ENCODE measurements around the gene CBX1. TPM values are rescaled to one million over a fixed set of nuclear protein-coding genes. Genes with fewer than 3 reads are reported as not detected.
A peak's percentile ranks its signal among the peaks of the same experiment; 100 is the strongest.

The CBX1 gene
- total and polyA plus RNA-seq, 7 donors: 26.8 to 37.4 (median 32.8) TPM

DNA sequence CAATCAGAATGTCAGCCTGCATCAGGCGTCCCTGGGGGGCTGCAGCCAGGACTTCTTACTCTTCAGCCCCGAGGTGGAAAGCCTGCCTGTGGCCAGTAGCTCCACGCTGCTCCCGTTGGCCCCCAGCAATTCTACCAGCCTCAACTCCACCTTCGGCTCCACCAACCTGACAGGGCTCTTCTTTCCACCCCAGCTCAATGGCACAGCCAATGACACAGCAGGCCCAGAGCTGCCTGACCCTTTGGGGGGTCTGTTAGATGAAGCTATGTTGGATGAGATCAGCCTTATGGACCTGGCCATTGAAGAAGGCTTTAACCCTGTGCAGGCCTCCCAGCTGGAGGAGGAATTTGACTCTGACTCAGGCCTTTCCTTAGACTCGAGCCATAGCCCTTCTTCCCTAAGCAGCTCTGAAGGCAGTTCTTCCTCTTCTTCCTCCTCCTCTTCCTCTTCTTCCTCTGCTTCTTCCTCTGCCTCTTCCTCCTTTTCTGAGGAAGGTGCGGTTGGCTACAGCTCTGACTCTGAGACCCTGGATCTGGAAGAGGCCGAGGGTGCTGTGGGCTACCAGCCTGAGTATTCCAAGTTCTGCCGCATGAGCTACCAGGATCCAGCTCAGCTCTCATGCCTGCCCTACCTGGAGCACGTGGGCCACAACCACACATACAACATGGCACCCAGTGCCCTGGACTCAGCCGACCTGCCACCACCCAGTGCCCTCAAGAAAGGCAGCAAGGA is 42.7 kb downstream of the CBX1 start:
- no peak for DNase-seq
- H3K27ac ChIP-seq: no peak overlapping the region

DNA sequence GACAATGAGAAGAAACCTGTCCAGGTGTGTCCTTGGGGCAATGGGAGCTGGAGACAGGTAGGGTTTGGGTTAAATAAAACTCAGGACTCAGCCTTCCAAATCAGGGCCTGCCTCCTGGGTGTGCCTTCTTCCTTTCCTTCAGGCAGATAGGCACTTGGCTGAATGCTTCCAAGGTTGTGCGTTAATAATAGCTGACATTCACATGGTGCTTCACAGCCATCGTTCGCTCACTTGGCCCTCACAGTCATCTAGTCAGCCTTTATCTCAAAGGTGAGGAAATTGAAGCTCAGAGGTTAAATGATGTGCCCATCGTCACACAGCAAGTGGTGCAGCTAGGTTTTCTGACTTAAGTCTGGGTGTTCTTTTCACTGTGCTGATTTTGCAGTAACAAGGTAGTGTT is 43.7 kb downstream of the CBX1 start:
- WGBS, 2 donors: 90% methylated on average over 4 of the region's 4 CpGs
- no peak overlapping the region for H3K4me3 ChIP-seq
- intact Hi-C loops (cut with DNase I): no loop called here
- no peak for TF ChIP-seq POLR2AphosphoS5 (IDR thresholded peaks at IDR 0.05)
- no peak overlapping the region for H3K27ac ChIP-seq
- peaks cover 0 to 37% (median 33%) of the 10 kb centered on the region in 4 donors for H3K4me1 ChIP-seq
- peaks cover 28 to 68% (median 63%) of the 10 kb centered on the region in 4 donors for H3K36me3 ChIP-seq
- no peaks in the 10 kb centered on the region for H3K27me3 ChIP-seq
- no peak for DNase-seq
- no peaks in the 10 kb centered on the region for H3K9me3 ChIP-seq

More for the DNA sequence above, 42.7 kb downstream of the CBX1 start:
- TF ChIP-seq POLR2A (IDR thresholded peaks at IDR 0.05): no peak
- no peak for TF ChIP-seq EP300 (IDR thresholded peaks at IDR 0.05)
- TF ChIP-seq, protein P1, sequence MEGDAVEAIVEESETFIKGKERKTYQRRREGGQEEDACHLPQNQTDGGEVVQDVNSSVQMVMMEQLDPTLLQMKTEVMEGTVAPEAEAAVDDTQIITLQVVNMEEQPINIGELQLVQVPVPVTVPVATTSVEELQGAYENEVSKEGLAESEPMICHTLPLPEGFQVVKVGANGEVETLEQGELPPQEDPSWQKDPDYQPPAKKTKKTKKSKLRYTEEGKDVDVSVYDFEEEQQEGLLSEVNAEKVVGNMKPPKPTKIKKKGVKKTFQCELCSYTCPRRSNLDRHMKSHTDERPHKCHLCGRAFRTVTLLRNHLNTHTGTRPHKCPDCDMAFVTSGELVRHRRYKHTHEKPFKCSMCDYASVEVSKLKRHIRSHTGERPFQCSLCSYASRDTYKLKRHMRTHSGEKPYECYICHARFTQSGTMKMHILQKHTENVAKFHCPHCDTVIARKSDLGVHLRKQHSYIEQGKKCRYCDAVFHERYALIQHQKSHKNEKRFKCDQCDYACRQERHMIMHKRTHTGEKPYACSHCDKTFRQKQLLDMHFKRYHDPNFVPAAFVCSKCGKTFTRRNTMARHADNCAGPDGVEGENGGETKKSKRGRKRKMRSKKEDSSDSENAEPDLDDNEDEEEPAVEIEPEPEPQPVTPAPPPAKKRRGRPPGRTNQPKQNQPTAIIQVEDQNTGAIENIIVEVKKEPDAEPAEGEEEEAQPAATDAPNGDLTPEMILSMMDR (IDR thresholded peaks at IDR 0.05): no peak
- TF ChIP-seq POLR2AphosphoS5 (IDR thresholded peaks at IDR 0.05): no peak
- WGBS, 2 donors: 84 to 91% methylated on average over 11 of the region's 11 CpGs
- Histone ChIP-seq H3K27me3 (no peaks in the 10 kb centered on the region), H3K9me3 (no peaks in the 10 kb centered on the region), H3K36me3 (peaks cover 32 to 78% (median 63%) of the 10 kb centered on the region in 4 donors), H3K4me3 (no peak overlapping the region), H3K4me1 (peaks cover 0 to 28% (median 24%) of the 10 kb centered on the region in 4 donors)
- intact Hi-C loops (cut with DNase I): no loop called here

DNA sequence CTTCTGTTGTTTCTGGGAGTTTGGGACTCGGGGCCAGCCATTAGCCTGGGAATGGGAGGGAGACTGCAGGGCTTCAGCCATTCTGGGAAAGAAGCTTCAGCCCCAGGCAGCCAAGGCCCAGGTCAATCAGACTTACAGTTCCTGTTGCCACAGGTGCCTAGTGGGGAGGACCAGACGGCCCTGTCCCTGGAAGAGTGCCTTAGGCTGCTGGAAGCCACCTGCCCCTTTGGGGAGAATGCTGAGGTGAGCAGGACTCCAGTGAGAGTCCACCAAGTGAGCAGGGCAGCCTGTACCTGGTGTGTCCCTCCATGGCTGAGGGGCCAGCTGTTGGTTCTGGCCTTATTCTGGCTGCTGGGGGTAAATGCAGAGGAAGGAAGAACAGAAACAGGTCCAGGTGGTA is 44.4 kb downstream of the CBX1 start:
- 75 to 90% methylated on average over 2 of the region's 2 CpGs for WGBS, 2 donors
- Histone ChIP-seq H3K9me3 (no peaks in the 10 kb centered on the region), H3K4me3 (no peak overlapping the region), H3K36me3 (peaks cover 27 to 61% (median 57%) of the 10 kb centered on the region in 4 donors), H3K27ac (no peak overlapping the region), H3K4me1 (peaks cover 0 to 45% (median 41%) of the 10 kb centered on the region in 4 donors), H3K27me3 (no peaks in the 10 kb centered on the region)
- TF ChIP-seq POLR2A (IDR thresholded peaks at IDR 0.05): no peak
- TF ChIP-seq POLR2AphosphoS5 (IDR thresholded peaks at IDR 0.05): no peak
- TF ChIP-seq, protein P1 (IDR thresholded peaks at IDR 0.05): no peak
- no peak for TF ChIP-seq EP300 (IDR thresholded peaks at IDR 0.05)
- intact Hi-C loops (cut with DNase I): no loop called here
- DNase-seq: no peak

DNA sequence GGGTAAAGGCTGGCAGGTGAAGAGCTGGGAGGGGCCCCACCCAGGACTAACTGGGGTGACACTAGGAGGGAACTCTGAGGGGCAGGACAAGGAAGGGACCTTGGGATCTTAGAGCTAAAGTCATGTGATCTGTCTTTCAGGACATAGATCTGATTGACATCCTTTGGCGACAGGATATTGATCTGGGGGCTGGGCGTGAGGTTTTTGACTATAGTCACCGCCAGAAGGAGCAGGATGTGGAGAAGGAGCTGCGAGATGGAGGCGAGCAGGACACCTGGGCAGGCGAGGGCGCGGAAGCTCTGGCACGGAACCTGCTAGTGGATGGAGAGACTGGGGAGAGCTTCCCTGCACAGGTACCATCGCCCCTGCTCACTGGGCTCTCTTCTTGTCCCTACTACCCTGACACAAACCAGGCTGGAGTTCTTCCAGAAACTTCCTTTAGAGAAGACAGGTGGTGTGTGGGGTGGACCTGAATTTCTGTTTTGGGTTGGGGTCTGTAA is 45.0 kb downstream of the CBX1 start:
- Histone ChIP-seq H3K27ac (peak overlapping the region in 2 of 4 donors; percentile 10 to 96), H3K4me1 (peaks cover 0 to 50% (median 46%) of the 10 kb centered on the region in 4 donors), H3K9me3 (no peaks in the 10 kb centered on the region), H3K27me3 (no peaks in the 10 kb centered on the region), H3K4me3 (no peak overlapping the region), H3K36me3 (peaks cover 26 to 61% (median 53%) of the 10 kb centered on the region in 4 donors)
- intact Hi-C loops (cut with DNase I): no loop called here
- TF ChIP-seq, protein P1 (IDR thresholded peaks at IDR 0.05): no peak
- TF ChIP-seq POLR2AphosphoS5 (IDR thresholded peaks at IDR 0.05) (no peak), POLR2A (IDR thresholded peaks at IDR 0.05) (no peak), EP300 (IDR thresholded peaks at IDR 0.05) (no peak)
- 90 to 94% methylated on average over 10 of the region's 10 CpGs for WGBS, 2 donors
- DNase-seq: no peak

DNA sequence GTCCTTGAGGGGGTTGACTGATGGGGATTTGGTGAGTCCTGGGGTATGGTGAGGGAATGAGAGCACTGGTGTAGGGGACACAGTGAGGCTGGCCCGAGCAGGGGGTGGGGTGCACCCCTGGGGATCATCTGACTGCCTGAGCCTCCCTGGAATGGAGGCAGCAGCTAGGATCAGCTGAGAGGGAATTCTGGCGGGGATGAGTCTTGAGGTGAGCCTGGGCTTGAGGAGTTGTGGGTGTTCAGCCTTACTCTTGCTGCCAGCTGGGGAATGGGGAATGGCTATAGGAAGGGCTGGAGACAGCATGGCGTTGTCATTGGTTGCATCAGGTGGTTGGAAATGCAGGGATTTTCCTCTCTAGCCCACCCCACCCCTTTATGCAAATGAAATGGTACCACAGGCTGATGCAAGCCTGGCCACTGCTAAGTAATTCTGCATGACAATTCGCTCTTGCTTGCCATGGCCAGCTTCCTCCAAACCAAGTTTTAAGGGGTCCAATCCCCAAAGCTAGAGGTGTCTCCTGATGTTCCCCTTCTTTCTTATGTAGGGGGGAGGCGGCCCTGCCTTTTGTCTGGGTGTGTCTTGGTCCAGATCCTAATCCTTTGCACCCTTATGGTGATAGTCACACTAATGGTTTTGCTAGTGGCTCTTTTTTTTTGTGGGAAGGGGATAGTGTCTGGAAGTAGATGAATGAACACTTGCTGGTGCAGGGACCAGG is 45.6 kb downstream of the CBX1 start:
- TF ChIP-seq POLR2A (IDR thresholded peaks at IDR 0.05) (no peak), EP300 (IDR thresholded peaks at IDR 0.05) (no peak), POLR2AphosphoS5 (IDR thresholded peaks at IDR 0.05) (no peak)
- TF ChIP-seq, protein P1 (IDR thresholded peaks at IDR 0.05): no peak
- H3K4me3 ChIP-seq: peak overlapping the region in 1 of 4 donors; percentile 37
- H3K36me3 ChIP-seq: peaks cover 23 to 62% (median 53%) of the 10 kb centered on the region in 4 donors
- intact Hi-C loops (cut with DNase I): no loop called here
- no peaks in the 10 kb centered on the region for H3K9me3 ChIP-seq
- 75 to 84% methylated on average over 5 of the region's 5 CpGs for WGBS, 2 donors
- no peak for DNase-seq
- no peaks in the 10 kb centered on the region for H3K27me3 ChIP-seq
- H3K27ac ChIP-seq: peak overlapping the region; percentile 96 to 99 (median 98)
- peaks cover 0 to 56% (median 53%) of the 10 kb centered on the region in 4 donors for H3K4me1 ChIP-seq
